ENCODE measurements around the gene TIMP4.

TIMP4 gene

DNA sequence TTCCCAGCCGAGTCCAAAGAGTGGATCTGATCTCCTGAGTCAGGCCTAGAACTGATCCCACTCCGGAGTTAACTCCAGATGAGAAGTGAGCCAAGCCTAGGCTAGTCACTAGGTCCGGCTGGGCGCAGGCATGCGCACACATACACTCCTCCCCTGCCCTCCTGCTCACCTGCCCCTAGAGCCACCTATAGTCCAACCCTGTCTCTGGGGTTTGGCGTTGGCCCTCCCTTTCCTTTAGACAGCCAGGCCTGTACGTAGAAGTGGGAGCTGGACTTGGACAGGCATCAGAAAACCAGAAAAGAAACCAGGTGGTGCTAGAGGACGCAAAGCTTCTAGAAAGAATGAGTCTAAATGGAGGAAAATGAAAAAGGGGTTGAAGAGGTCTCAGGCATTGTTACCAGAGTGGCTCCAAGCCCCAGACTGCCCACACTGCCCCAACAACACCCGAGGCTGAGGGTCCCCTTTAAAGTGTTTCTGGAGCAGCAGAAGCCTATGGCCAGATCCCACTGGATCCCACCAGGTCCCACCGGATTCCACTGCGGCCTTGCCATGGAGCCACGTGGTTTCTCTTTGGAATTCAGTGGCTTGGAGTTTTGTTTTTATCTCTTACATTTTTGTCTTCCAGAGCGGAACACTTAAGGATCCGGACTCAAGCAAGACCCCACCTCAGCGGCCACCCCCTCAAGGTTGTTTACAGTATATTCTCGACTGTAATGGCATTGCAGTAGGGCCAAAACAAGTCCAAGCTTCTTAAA is 24.2 kb upstream of the TIMP4 start:
- H3K27me3 ChIP-seq (ENCODE audit: control insufficient read depth, insufficient read depth, low read length): no peaks in the 10 kb centered on the region
- no peaks in the 10 kb centered on the region for H3K9me3 ChIP-seq (ENCODE audit: control insufficient read depth, insufficient read depth, low read length)
- H3K4me3 ChIP-seq (ENCODE audit: low read depth, low read length): no peak overlapping the region
- no peak overlapping the region for H3K9ac ChIP-seq (ENCODE audit: low read depth, low read length)
- no peaks in the 10 kb centered on the region for H3K36me3 ChIP-seq (ENCODE audit: control insufficient read depth, insufficient read depth, low read length)
- H3K4me1 ChIP-seq (ENCODE audit: control insufficient read depth, insufficient read depth, low read length): no peaks in the 10 kb centered on the region

DNA sequence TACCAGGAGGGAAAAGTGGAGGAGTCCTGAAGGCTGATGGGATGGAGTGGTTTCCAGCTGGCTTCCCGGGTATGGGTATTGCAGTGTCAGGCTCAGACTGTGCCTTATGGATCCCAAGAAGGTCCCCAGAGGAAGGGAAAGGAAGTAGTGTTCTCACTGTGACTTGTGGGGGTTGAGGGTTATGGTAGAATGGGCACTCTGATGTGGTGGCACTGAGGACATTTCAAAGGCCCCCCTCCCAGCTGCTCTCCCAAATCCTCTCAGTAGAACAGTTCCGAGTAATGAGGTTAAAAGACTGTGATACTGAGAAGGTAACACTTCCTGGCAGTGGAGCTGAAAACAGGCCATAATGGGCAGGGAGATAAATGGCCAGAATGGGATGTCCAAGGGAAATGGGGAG is 23.1 kb upstream of the TIMP4 start:
- H3K36me3 ChIP-seq (ENCODE audit: control insufficient read depth, insufficient read depth, low read length): no peaks in the 10 kb centered on the region
- H3K27me3 ChIP-seq (ENCODE audit: control insufficient read depth, insufficient read depth, low read length): no peaks in the 10 kb centered on the region
- H3K4me3 ChIP-seq (ENCODE audit: low read depth, low read length): no peak overlapping the region
- H3K4me1 ChIP-seq (ENCODE audit: control insufficient read depth, insufficient read depth, low read length): no peaks in the 10 kb centered on the region
- H3K9me3 ChIP-seq (ENCODE audit: control insufficient read depth, insufficient read depth, low read length): no peaks in the 10 kb centered on the region
- H3K9ac ChIP-seq (ENCODE audit: low read depth, low read length): no peak overlapping the region

DNA sequence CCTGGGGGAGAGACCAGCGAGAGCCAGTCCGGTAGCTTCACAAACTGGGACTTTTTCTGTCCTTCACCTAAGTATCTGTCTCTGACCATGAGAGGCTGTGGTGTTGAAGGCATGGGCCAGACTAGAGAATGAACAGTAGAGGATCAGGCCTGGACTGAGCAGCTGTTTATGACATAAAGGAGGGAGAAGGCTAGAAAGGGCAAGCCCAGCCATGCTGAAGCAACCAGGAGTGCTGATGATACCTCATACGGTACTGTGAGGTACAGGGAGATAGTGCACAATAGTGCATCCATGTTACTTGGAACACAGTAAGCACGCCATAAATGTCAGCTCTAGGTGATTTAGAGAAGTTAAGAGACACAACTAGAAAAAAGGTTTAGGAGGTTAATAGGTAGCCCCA is 22.6 kb upstream of the TIMP4 start:
- Histone ChIP-seq H3K36me3 (ENCODE audit: control insufficient read depth, insufficient read depth, low read length) (no peaks in the 10 kb centered on the region), H3K9ac (ENCODE audit: low read depth, low read length) (no peak overlapping the region), H3K9me3 (ENCODE audit: control insufficient read depth, insufficient read depth, low read length) (no peaks in the 10 kb centered on the region), H3K4me3 (ENCODE audit: low read depth, low read length) (no peak overlapping the region), H3K27me3 (ENCODE audit: control insufficient read depth, insufficient read depth, low read length) (no peaks in the 10 kb centered on the region), H3K4me1 (ENCODE audit: control insufficient read depth, insufficient read depth, low read length) (no peaks in the 10 kb centered on the region)

DNA sequence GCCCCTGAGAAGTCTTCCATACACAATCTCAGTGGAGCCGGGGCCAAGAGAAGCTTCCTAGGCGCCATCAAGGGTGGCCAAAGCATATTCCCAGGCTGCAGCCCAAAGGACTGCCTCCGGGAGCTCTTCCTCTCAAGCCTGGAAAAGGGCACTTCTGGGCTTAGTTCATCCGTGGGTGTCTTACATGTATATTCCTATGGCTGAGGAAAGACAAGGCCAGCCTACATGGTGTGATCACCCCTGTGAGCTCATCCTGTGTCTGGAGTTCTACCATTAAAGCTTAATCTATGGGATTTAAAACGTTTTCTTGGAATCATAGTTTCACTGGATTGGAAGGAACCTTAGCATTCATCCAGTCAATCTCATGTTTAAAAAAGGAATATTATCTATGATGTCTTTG is 21.9 kb upstream of the TIMP4 start:
- H3K9ac ChIP-seq (ENCODE audit: low read depth, low read length): no peak overlapping the region
- no peaks in the 10 kb centered on the region for H3K9me3 ChIP-seq (ENCODE audit: control insufficient read depth, insufficient read depth, low read length)
- H3K4me3 ChIP-seq (ENCODE audit: low read depth, low read length): no peak overlapping the region
- H3K36me3 ChIP-seq (ENCODE audit: control insufficient read depth, insufficient read depth, low read length): no peaks in the 10 kb centered on the region
- H3K27me3 ChIP-seq (ENCODE audit: control insufficient read depth, insufficient read depth, low read length): no peaks in the 10 kb centered on the region
- H3K4me1 ChIP-seq (ENCODE audit: control insufficient read depth, insufficient read depth, low read length): no peaks in the 10 kb centered on the region

DNA sequence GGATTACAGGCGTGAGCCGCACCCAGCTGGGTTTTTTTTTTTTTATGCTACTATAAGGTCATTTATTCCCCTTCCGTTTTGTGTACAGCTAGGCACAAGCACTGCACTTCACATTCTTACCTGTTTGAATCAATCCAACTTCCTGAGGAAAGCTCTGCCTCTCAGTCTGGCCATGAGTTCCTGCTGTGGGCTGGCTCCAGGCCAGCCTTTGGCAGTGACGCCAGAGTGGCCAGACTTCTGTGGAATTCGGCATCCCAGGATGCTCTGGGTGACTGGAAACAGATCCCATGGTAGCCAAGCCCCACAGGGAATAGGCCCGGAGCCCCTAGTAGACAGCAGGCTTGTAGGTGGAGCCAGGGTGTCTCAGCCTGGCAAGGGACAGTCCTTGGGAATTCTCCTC is 21.5 kb upstream of the TIMP4 start:
- no peaks in the 10 kb centered on the region for H3K4me1 ChIP-seq (ENCODE audit: control insufficient read depth, insufficient read depth, low read length)
- no peaks in the 10 kb centered on the region for H3K36me3 ChIP-seq (ENCODE audit: control insufficient read depth, insufficient read depth, low read length)
- no peaks in the 10 kb centered on the region for H3K9me3 ChIP-seq (ENCODE audit: control insufficient read depth, insufficient read depth, low read length)
- no peak overlapping the region for H3K9ac ChIP-seq (ENCODE audit: low read depth, low read length)
- H3K4me3 ChIP-seq (ENCODE audit: low read depth, low read length): no peak overlapping the region
- H3K27me3 ChIP-seq (ENCODE audit: control insufficient read depth, insufficient read depth, low read length): no peaks in the 10 kb centered on the region

DNA sequence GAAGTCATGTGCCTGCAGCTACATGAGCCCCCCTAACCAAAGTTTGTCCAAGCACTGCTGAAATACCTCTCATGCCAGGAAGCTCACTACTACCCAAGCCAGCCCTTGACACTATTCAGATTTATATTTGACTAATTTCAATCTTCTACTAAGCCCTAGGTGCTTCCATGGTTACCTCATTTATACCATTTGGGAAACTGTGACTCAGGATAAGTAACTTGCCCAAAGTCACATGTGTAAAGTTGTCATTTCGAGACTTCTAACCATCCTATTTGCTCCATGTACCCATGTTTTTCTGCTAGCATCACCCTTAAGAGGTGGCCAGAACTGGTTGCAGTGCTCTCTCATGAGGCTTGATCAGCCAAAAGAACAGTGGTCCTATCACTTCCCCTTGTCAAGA is 20.7 kb upstream of the TIMP4 start:
- no peak overlapping the region for H3K4me3 ChIP-seq (ENCODE audit: low read depth, low read length)
- no peaks in the 10 kb centered on the region for H3K27me3 ChIP-seq (ENCODE audit: control insufficient read depth, insufficient read depth, low read length)
- H3K9me3 ChIP-seq (ENCODE audit: control insufficient read depth, insufficient read depth, low read length): no peaks in the 10 kb centered on the region
- no peaks in the 10 kb centered on the region for H3K4me1 ChIP-seq (ENCODE audit: control insufficient read depth, insufficient read depth, low read length)
- H3K36me3 ChIP-seq (ENCODE audit: control insufficient read depth, insufficient read depth, low read length): no peaks in the 10 kb centered on the region
- H3K9ac ChIP-seq (ENCODE audit: low read depth, low read length): no peak overlapping the region

DNA sequence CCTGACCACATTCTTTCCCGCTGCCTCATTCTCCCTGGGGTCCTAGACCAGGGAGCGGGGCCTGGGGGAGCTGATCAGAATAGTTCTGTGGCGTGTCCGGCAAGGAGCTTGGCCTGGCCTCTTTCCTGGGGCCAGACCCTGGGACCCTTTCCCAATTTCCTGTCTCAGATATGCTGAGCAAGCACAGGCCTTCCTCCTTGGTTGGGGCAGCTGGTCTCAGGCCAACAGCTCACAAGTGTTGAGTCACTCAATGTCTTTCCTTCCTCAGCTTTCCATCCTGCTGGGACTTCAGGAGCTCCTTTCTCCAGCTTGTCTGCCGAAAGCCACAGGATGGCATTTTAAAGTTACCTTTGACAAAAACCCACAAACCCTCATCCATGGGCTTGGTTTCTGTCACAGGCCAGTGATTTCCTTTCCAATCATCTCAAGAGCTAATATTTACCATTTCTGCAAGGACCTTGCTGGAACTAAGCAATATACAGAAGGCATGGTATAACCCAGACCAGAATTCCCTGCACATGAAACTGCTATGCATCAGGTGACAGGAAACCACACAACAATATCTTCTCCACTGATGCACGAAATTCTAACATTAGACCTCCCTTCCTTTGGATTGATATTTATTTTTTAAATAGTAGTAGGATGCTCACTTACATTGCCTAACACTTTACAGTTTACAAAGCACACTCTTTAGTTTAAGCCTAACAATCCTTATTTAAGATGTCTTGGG is 19.5 kb upstream of the TIMP4 start:
- Histone ChIP-seq H3K9me3 (ENCODE audit: control insufficient read depth, insufficient read depth, low read length) (no peaks in the 10 kb centered on the region), H3K9ac (ENCODE audit: low read depth, low read length) (no peak overlapping the region), H3K4me1 (ENCODE audit: control insufficient read depth, insufficient read depth, low read length) (no peaks in the 10 kb centered on the region), H3K36me3 (ENCODE audit: control insufficient read depth, insufficient read depth, low read length) (no peaks in the 10 kb centered on the region), H3K27me3 (ENCODE audit: control insufficient read depth, insufficient read depth, low read length) (no peaks in the 10 kb centered on the region), H3K4me3 (ENCODE audit: low read depth, low read length) (no peak overlapping the region)

DNA sequence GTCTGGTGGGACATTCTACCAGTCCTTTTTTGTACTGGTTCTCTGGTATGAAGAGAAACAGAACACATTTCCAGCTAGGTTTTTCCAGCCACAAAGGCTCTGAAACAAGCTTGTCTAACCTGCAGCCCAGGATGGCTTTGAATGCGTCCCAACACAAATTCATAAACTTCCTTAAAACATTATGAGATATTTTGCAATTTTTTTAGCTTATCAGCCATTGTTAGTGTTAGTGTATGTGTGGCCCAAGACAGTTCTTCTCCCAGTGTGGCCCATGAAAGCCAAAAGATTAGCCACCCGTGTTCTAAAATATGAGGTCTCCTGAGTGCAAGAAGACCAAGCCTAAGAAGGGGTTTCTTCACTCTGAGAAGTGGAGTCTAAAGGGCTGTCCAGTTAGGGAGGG is 18.4 kb upstream of the TIMP4 start:
- H3K9ac ChIP-seq (ENCODE audit: low read depth, low read length): no peak overlapping the region
- H3K27me3 ChIP-seq (ENCODE audit: control insufficient read depth, insufficient read depth, low read length): no peaks in the 10 kb centered on the region
- H3K4me1 ChIP-seq (ENCODE audit: control insufficient read depth, insufficient read depth, low read length): no peaks in the 10 kb centered on the region
- no peaks in the 10 kb centered on the region for H3K9me3 ChIP-seq (ENCODE audit: control insufficient read depth, insufficient read depth, low read length)
- no peaks in the 10 kb centered on the region for H3K36me3 ChIP-seq (ENCODE audit: control insufficient read depth, insufficient read depth, low read length)
- no peak overlapping the region for H3K4me3 ChIP-seq (ENCODE audit: low read depth, low read length)

DNA sequence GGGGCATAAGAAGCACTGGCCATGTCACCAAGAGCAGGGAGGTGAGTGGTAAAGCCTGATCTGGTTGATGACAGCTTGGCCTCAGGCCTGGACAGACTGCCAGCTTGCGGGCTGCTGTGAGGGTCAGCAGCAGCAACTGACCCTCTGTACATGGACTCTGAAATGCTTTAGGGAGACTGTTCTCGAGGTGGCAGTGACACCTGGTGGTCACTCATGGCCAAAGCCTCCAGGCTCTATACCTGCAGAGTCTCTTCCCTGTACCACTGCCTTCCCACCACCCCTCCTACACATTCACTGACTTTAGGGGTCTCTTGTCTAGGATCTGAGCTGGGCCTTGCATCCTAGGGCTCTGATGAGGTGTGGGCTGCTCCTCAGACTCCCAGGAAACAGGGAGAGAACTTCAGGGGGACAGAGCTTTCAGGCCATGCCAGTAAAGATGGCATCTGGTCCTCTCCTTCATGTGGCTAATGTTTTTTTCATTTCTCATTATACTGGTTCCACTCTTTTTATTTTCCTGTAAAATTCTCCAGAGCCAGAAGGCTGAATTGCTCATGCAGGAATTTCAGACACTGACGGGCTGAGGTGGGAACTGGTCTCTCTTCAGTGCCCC is 17.2 kb upstream of the TIMP4 start:
- Histone ChIP-seq H3K9ac (ENCODE audit: low read depth, low read length) (no peak overlapping the region), H3K4me3 (ENCODE audit: low read depth, low read length) (no peak overlapping the region), H3K4me1 (ENCODE audit: control insufficient read depth, insufficient read depth, low read length) (no peaks in the 10 kb centered on the region), H3K9me3 (ENCODE audit: control insufficient read depth, insufficient read depth, low read length) (no peaks in the 10 kb centered on the region), H3K36me3 (ENCODE audit: control insufficient read depth, insufficient read depth, low read length) (no peaks in the 10 kb centered on the region), H3K27me3 (ENCODE audit: control insufficient read depth, insufficient read depth, low read length) (no peaks in the 10 kb centered on the region)

DNA sequence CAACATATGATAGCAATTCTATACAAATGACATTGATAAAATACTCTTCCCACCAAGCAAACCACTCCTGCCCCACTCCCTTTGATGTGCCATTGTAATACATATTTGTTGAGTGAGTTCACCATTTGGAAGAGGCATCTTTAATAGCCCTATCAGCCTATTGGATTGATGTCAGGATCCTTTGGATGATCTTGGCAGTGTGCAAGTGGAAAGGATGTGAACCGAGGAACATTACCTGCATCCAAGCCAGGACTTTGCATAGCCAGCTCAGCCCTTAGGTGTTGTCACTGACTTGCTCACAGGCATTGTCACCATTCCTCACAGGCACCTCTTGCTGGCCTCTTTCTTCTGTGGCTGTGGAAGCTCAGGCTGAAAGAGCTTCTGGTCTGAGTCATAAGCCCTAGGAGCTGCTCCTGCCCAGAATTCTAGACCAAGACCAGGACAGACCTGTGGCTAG is 16.5 kb upstream of the TIMP4 start:
- H3K36me3 ChIP-seq (ENCODE audit: control insufficient read depth, insufficient read depth, low read length): no peaks in the 10 kb centered on the region
- no peaks in the 10 kb centered on the region for H3K9me3 ChIP-seq (ENCODE audit: control insufficient read depth, insufficient read depth, low read length)
- H3K4me3 ChIP-seq (ENCODE audit: low read depth, low read length): no peak overlapping the region
- H3K9ac ChIP-seq (ENCODE audit: low read depth, low read length): no peak overlapping the region
- H3K4me1 ChIP-seq (ENCODE audit: control insufficient read depth, insufficient read depth, low read length): no peaks in the 10 kb centered on the region
- H3K27me3 ChIP-seq (ENCODE audit: control insufficient read depth, insufficient read depth, low read length): no peaks in the 10 kb centered on the region

DNA sequence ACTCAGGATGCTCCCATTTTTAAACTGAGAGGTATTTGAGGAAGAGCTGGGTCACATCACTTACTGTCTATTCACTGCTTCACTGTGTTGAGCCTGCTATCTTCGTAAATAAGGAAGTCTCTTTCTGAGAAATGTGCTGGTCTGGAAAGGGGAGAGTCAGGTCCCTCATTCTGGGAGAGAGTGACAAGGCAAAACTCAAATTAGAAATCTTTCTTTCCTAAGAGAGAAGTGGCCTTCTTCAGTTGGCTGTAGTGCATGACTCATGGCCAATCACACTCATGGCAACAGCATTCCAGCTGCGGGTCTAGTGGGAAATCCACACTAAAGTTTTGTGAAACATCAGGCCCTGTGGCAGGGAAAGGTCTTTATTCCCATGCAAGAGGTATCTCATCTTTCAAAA is 11.5 kb upstream of the TIMP4 start:
- H3K36me3 ChIP-seq (ENCODE audit: control insufficient read depth, insufficient read depth, low read length): peaks cover 7% of the 10 kb centered on the region
- no peak overlapping the region for H3K4me3 ChIP-seq (ENCODE audit: low read depth, low read length)
- no peaks in the 10 kb centered on the region for H3K9me3 ChIP-seq (ENCODE audit: control insufficient read depth, insufficient read depth, low read length)
- no peak overlapping the region for H3K9ac ChIP-seq (ENCODE audit: low read depth, low read length)
- no peaks in the 10 kb centered on the region for H3K4me1 ChIP-seq (ENCODE audit: control insufficient read depth, insufficient read depth, low read length)
- H3K27me3 ChIP-seq (ENCODE audit: control insufficient read depth, insufficient read depth, low read length): no peaks in the 10 kb centered on the region

DNA sequence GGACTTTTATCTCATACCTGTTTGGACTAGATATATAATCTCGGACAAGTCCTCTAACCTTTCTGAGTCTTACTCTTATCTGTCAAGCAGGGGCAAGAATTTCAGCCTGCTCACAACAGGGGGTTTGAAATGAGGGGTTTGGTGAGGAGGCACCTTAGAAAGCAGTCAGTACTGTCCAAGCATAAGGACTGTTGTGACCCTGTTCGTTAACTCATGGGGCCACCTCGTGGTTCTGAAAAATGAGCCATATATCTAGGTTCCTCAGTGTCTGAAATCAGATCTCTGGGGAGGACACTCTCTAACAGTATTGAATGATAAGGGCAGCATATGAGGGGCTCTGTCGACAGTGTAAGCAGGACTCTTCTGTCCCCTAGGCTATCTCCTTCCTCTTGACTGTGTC is 7.2 kb upstream of the TIMP4 start:
- no peak overlapping the region for H3K9ac ChIP-seq (ENCODE audit: low read depth, low read length)
- no peaks in the 10 kb centered on the region for H3K27me3 ChIP-seq (ENCODE audit: control insufficient read depth, insufficient read depth, low read length)
- no peaks in the 10 kb centered on the region for H3K9me3 ChIP-seq (ENCODE audit: control insufficient read depth, insufficient read depth, low read length)
- peaks cover under 1% of the 10 kb centered on the region for H3K4me1 ChIP-seq (ENCODE audit: control insufficient read depth, insufficient read depth, low read length)
- H3K36me3 ChIP-seq (ENCODE audit: control insufficient read depth, insufficient read depth, low read length): peaks cover 7% of the 10 kb centered on the region
- H3K4me3 ChIP-seq (ENCODE audit: low read depth, low read length): no peak overlapping the region

All from iPS-15b (cell line).